ENCODE results near the gene PHF20. TPM values are rescaled to one million over a fixed set of nuclear protein-coding genes. Genes with fewer than 3 reads are reported as not detected.

PHF20 gene
- total RNA-seq, 1 donor from 2014 or later, result 37.6 TPM

DNA sequence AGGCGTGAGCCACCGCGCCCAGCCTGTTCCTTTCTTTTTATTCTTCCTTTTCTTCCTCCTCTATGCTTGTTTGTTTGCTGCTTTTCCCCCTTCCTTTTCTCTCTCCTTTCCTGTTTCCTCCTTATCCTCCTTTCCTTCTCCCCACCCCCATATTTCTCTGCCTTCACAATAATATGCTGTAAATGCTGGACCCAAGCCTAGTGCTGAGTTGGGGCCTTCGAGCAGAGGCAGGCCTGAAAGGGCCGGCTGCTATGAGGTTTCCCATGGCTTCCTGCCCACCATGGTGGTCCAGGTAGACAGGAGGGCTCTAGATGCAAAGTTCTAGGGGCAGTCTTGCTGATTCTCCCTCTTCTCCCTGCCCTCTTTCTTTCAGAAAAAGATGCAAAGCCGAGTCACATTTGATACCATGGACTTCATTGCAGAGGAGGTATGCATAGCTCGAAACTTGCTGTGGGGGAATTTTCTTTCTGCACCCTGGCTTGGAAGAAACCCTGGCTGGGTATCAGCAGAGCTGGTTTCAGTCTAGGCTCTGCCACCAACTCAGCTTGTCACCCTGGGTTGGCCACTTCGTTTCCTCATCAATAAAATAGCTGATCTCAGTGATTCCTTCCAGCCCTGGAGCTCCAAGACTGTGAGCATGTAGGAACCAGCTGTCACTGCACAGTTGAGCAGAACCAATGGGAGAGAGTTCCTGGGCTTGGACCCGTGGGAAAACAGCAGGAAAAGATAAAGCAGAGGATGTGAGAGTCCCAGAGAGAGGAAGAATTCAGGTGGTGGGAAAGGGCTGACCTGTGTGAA is 204.0 kb downstream of the PHF20 start:
- Mint-ChIP-seq H3K36me3 (no peaks in the 10 kb centered on the region), H3K27me3 (no peaks in the 10 kb centered on the region), H3K27ac (no peak overlapping the region), H3K4me1 (ENCODE audit: unreplicated experiment) (peaks cover 10% of the 10 kb centered on the region), H3K9me3 (no peaks in the 10 kb centered on the region), H3K4me3 (no peak overlapping the region)
- DNase-seq (ENCODE audit: extremely low spot score, unreplicated experiment), result no peak
- TF ChIP-seq, protein P1, sequence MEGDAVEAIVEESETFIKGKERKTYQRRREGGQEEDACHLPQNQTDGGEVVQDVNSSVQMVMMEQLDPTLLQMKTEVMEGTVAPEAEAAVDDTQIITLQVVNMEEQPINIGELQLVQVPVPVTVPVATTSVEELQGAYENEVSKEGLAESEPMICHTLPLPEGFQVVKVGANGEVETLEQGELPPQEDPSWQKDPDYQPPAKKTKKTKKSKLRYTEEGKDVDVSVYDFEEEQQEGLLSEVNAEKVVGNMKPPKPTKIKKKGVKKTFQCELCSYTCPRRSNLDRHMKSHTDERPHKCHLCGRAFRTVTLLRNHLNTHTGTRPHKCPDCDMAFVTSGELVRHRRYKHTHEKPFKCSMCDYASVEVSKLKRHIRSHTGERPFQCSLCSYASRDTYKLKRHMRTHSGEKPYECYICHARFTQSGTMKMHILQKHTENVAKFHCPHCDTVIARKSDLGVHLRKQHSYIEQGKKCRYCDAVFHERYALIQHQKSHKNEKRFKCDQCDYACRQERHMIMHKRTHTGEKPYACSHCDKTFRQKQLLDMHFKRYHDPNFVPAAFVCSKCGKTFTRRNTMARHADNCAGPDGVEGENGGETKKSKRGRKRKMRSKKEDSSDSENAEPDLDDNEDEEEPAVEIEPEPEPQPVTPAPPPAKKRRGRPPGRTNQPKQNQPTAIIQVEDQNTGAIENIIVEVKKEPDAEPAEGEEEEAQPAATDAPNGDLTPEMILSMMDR (conservative IDR thresholded peaks at IDR 0.05), result no peak

DNA sequence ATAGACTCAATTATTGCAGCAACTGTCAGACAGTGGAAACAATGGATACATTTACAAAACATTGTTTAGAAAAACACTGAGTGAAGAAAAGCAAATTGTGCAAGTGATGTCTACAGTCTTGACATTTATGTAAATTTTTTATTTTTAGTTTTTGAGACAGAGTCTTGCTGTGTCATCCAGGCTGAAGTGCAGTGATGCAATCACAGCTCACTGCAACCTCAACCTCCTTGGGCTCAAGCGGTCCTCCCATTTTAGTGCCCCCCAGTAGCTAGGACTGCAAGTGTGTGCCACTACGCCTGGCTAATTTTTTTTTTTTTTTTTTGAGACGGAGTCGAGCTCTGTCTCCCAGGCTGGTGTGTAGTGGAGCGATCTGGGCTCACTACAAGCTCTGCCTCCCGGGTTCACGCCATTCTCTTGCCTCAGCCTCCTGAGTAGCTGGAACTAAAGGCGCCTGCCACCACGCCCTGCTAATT is 206.3 kb downstream of the PHF20 start:
- Mint-ChIP-seq H3K36me3 (no peaks in the 10 kb centered on the region), H3K27ac (no peak overlapping the region), H3K4me3 (no peak overlapping the region), H3K9me3 (no peaks in the 10 kb centered on the region), H3K27me3 (peaks cover 4% of the 10 kb centered on the region), H3K4me1 (ENCODE audit: unreplicated experiment) (no peaks in the 10 kb centered on the region)
- TF ChIP-seq, protein P1 (conservative IDR thresholded peaks at IDR 0.05), result no peak
- DNase-seq (ENCODE audit: extremely low spot score, unreplicated experiment), result no peak

DNA sequence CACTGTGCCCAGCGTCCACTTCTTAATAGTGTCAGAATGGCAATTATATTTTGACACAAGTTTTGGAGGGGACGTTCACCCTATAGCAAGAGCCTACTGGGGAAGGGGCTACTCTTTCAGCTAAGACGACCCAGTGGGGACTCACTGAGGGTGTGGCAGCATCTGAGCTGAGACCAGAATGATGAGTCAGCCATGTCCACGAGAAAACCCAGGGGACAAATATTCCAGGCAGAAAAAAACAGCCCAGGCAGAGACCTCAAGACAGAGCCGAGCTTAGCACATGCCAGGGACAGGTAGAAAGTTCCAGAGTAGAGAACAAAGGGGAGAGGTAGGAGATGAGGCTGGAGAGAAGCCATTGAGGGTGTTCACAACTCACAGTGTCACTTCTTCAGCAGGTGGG is 207.7 kb downstream of the PHF20 start:
- H3K4me1 Mint-ChIP-seq (ENCODE audit: unreplicated experiment), result no peaks in the 10 kb centered on the region
- H3K9me3 Mint-ChIP-seq, result no peaks in the 10 kb centered on the region
- peaks cover 4% of the 10 kb centered on the region for H3K27me3 Mint-ChIP-seq
- no peak overlapping the region for H3K27ac Mint-ChIP-seq
- no peak overlapping the region for H3K4me3 Mint-ChIP-seq
- TF ChIP-seq, protein P1 (conservative IDR thresholded peaks at IDR 0.05), result no peak
- H3K36me3 Mint-ChIP-seq, result no peaks in the 10 kb centered on the region
- DNase-seq (ENCODE audit: extremely low spot score, unreplicated experiment), result no peak

DNA sequence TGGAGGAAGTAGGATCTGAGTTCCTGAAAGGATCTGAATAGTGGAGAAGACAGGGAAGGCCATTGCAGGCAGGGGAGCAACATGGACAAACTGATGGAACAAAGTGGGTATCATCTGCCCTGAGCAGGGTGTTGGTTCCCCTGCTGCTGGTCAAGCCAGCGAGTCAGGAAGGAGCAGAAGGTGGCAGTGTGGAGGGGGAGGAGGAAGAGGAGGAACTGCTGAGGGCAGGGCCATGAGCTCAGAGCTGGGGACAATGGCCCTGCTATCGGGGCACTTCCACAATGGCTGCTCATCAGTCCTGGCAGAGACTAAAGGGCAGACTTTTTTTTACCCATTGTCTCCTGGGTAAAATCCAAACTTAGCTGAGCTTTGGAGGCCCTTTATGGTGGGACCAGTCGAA is 210.2 kb downstream of the PHF20 start:
- Mint-ChIP-seq H3K4me3 (no peak overlapping the region), H3K27me3 (peaks cover 4% of the 10 kb centered on the region), H3K36me3 (no peaks in the 10 kb centered on the region), H3K27ac (no peak overlapping the region), H3K4me1 (ENCODE audit: unreplicated experiment) (no peaks in the 10 kb centered on the region), H3K9me3 (no peaks in the 10 kb centered on the region)
- DNase-seq (ENCODE audit: extremely low spot score, unreplicated experiment), result no peak
- TF ChIP-seq, protein P1 (conservative IDR thresholded peaks at IDR 0.05), result no peak

DNA sequence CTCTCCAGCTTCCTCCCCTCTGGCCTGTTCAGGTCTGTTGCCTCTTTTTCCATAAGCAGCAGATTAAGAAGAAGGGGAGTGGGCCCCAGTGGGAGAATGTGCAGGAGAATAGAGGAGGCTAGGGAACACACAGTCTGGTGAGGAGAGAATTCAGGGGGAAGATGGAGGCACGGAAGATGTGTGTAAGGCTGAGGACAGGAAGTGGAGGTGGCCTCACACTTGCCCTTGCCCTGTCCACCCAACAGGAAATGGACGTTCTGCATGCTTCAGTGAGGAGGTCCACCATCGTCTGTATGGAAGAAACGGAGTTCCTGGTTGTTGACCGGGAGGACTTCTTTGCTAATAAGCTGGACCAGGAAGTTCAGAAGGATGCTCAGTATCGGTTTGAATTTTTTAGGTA is 212.6 kb downstream of the PHF20 start:
- DNase-seq (ENCODE audit: extremely low spot score, unreplicated experiment), result no peak
- Mint-ChIP-seq H3K4me1 (ENCODE audit: unreplicated experiment) (no peaks in the 10 kb centered on the region), H3K27me3 (peaks cover 8% of the 10 kb centered on the region), H3K4me3 (no peak overlapping the region), H3K36me3 (no peaks in the 10 kb centered on the region), H3K27ac (no peak overlapping the region), H3K9me3 (no peaks in the 10 kb centered on the region)
- TF ChIP-seq, protein P1 (conservative IDR thresholded peaks at IDR 0.05), result no peak
